Gastroesophageal sphincter (tissue), 3 donors: ENCODE measurements around the gene METTL2A.
"Not testable (repeated sequence)": the region's sequence is repeated elsewhere in the genome, so short reads cannot be mapped to it uniquely, and the experiment has no call there.

Experiments used
- POLR2A ChIP-seq, 2 donors: fragments of 450-650 bp; IDR thresholded peaks; one replicate each; pipeline ENCODE4 v1.6.1; 2017; ENCODE audit warnings: antibody characterized with exemption in 2 of 2, mild to moderate bottlenecking in 2 of 2, moderate library complexity in 1 of 2
- TF ChIP-seq, protein P1 (sequence below), 4 experiments: fragments of 200-600 bp in 2 of 4; fragments of 450-650 bp in 2 of 4; sonication (generic) in 1 of 4; IDR thresholded peaks; one replicate each; pipeline ENCODE4 v1.5.1; 2017 to 2019; ENCODE audit warnings: antibody characterized with exemption in 4 of 4, mild to moderate bottlenecking in 2 of 4, moderate library complexity in 2 of 4

DNA sequence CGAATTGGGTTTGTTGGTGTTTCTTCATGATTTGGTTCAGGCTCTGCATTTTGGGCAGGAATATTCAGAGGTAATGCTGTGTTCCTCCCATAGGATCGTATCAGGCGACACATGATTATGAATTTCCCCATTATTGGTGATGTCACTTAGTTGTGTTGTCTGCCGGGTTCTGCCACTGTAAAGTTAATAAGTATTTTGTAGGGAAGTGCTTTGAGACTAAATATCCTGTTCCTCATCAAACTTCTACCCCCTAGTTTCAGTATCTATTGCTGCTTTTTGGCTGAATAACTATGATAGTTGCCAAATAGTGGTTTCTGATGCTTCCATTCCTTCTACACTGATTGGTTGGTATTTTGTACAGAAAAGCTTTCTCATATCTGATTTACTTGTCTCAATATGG is 28.5 kb downstream of the METTL2A start:
- TF ChIP-seq, protein P1, sequence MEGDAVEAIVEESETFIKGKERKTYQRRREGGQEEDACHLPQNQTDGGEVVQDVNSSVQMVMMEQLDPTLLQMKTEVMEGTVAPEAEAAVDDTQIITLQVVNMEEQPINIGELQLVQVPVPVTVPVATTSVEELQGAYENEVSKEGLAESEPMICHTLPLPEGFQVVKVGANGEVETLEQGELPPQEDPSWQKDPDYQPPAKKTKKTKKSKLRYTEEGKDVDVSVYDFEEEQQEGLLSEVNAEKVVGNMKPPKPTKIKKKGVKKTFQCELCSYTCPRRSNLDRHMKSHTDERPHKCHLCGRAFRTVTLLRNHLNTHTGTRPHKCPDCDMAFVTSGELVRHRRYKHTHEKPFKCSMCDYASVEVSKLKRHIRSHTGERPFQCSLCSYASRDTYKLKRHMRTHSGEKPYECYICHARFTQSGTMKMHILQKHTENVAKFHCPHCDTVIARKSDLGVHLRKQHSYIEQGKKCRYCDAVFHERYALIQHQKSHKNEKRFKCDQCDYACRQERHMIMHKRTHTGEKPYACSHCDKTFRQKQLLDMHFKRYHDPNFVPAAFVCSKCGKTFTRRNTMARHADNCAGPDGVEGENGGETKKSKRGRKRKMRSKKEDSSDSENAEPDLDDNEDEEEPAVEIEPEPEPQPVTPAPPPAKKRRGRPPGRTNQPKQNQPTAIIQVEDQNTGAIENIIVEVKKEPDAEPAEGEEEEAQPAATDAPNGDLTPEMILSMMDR (IDR thresholded peaks at IDR 0.05), result not testable (repeated sequence)
- TF ChIP-seq POLR2A (IDR thresholded peaks at IDR 0.05), result not testable (repeated sequence)
